GM23338 (cell line): Measurements from ENCODE around the gene CIDEA. TPM values are rescaled to one million over a fixed set of nuclear protein-coding genes. Genes with fewer than 3 reads are reported as not detected.

Experiments used
- ATAC-seq: fragments of 200-7000 bp; cut with Tn5 transposase; 3 replicates; pipeline ENCODE4 v1.9.1; 2020
- DNase-seq: peaks from one replicate; pipeline ENCODE4 v3.0.0-alpha.2; 2015; ENCODE audit warnings: low spot score
- H2AFZ ChIP-seq: fragments of 200-600 bp; sonication (generic); 2 replicates; pipeline ENCODE4 v1.8.0; 2016; ENCODE audit warnings: antibody characterized with exemption, mild to moderate bottlenecking, moderate library complexity
- H3F3A ChIP-seq: fragments of 200-600 bp; sonication (generic); replicated peaks from 2 replicates; pipeline ENCODE4 v1.8.0; 2017; ENCODE audit warnings: antibody characterized with exemption, mixed run types, low read depth
- H3K27ac ChIP-seq: fragments of 200-600 bp; sonication (generic); 2 replicates; pipeline ENCODE4 v1.6.1; 2016; ENCODE audit warnings: low read depth
- H3K27me3 ChIP-seq: fragments of 200-600 bp; sonication (generic); 2 replicates; pipeline ENCODE4 v1.8.0; 2016; ENCODE audit warnings: mild to moderate bottlenecking, mixed run types, moderate library complexity; ENCODE audit not compliant: insufficient read depth
- H3K36me3 ChIP-seq: fragments of 200-600 bp; sonication (generic); 2 replicates; pipeline ENCODE4 v1.8.0; 2016; ENCODE audit warnings: mild to moderate bottlenecking; ENCODE audit not compliant: insufficient read depth
- H3K4me1 ChIP-seq: fragments of 200-600 bp; sonication (generic); 2 replicates; pipeline ENCODE4 v1.8.0; 2016; ENCODE audit warnings: mild to moderate bottlenecking, moderate library complexity; ENCODE audit not compliant: insufficient read depth
- H3K4me2 ChIP-seq: fragments of 200-600 bp; sonication (generic); 2 replicates; pipeline ENCODE4 v1.7.1; 2017; ENCODE audit warnings: mixed run types
- H3K4me3 ChIP-seq: fragments of 200-600 bp; sonication (generic); 2 replicates; pipeline ENCODE4 v1.6.1; 2016; ENCODE audit warnings: mixed run types
- H3K79me2 ChIP-seq: fragments of 200-600 bp; sonication (generic); replicated peaks from 2 replicates; pipeline ENCODE4 v1.8.0; 2017; ENCODE audit warnings: mild to moderate bottlenecking; ENCODE audit not compliant: insufficient read depth
- H3K9me2 ChIP-seq: fragments of 200-600 bp; sonication (generic); 2 replicates; pipeline ENCODE4 v1.8.0; 2017; ENCODE audit not compliant: insufficient read depth
- H4K20me1 ChIP-seq: fragments of 200-600 bp; sonication (generic); replicated peaks from 2 replicates; pipeline ENCODE4 v1.8.0; 2017; ENCODE audit warnings: mild to moderate bottlenecking; ENCODE audit not compliant: insufficient read depth
- H3K27ac Mint-ChIP-seq: 2 replicates; pipeline ENCODE4 v1.8.0; 2020; ENCODE audit warnings: inconsistent platforms, mild to moderate bottlenecking, moderate library complexity, mixed read lengths
- H3K27me3 Mint-ChIP-seq: 3 replicates; pipeline ENCODE4 v1.8.0; 2022; ENCODE audit warnings: low read depth, mild to moderate bottlenecking, moderate library complexity, mixed read lengths, inconsistent platforms; ENCODE audit not compliant: insufficient read depth, poor library complexity
- H3K36me3 Mint-ChIP-seq: 3 replicates; pipeline ENCODE4 v1.8.0; 2021; ENCODE audit warnings: low read depth, mild to moderate bottlenecking, inconsistent platforms, moderate library complexity, mixed read lengths
- H3K4me1 Mint-ChIP-seq: 3 replicates; pipeline ENCODE4 v1.8.0; 2020; ENCODE audit warnings: mild to moderate bottlenecking, inconsistent platforms, mixed read lengths
- H3K4me3 Mint-ChIP-seq: 3 replicates; pipeline ENCODE4 v1.8.0; 2021; ENCODE audit warnings: moderate library complexity, mild to moderate bottlenecking, inconsistent platforms, mixed read lengths
- H3K9me3 Mint-ChIP-seq: 3 replicates; pipeline ENCODE4 v1.8.0; 2020; ENCODE audit warnings: moderate library complexity, mild to moderate bottlenecking, inconsistent platforms, mixed read lengths
- CTCF ChIP-seq, 2 experiments: fragments of 200-600 bp in 1 of 2; sonication (generic) in 1 of 2; conservative IDR thresholded peaks; 2 replicates each; pipeline versions ENCODE4 v1.5.1 to v1.6.1; 2016 to 2017; ENCODE audit warnings: antibody characterized with exemption in 2 of 2, low read depth in 2 of 2, mild to moderate bottlenecking in 2 of 2, moderate library complexity in 1 of 2
- EZH2 ChIP-seq: fragments of 200-600 bp; sonication (generic); IDR thresholded peaks from one replicate; pipeline ENCODE4 v1.8.0; 2017; ENCODE audit warnings: antibody characterized with exemption, mild to moderate bottlenecking, low read depth; ENCODE audit not compliant: unreplicated experiment
- NANOG ChIP-seq: IDR thresholded peaks from 2 replicates; pipeline ENCODE4 v1.6.1; 2016; ENCODE audit warnings: antibody characterized with exemption, borderline replicate concordance
- POLR2AphosphoS5 ChIP-seq: IDR thresholded peaks from 2 replicates; pipeline ENCODE4 v1.6.1; 2016; ENCODE audit warnings: antibody characterized with exemption, low read depth
- REST ChIP-seq: IDR thresholded peaks from one replicate; pipeline ENCODE4 v1.6.1; 2018; ENCODE audit warnings: antibody characterized with exemption; ENCODE audit not compliant: unreplicated experiment
- STAT1 ChIP-seq: IDR thresholded peaks from one replicate; pipeline ENCODE4 v1.6.1; 2016; ENCODE audit warnings: antibody characterized with exemption; ENCODE audit not compliant: unreplicated experiment
- polyA plus RNA-seq: library from polyadenylated mRNA; unstranded; fragments of >200 nt; fragmentation: Nextera tagmentation; extraction: Ambion mirVana; gene quantifications from 2 replicates; pipeline ENCODE4 v1.2.1, GENCODE V29; 2016
- total RNA-seq: library from RNA; depleted of rRNA; stranded (reverse); fragments of >200 nt; shearing (Covaris generic); gene quantifications from 2 replicates; pipeline ENCODE4 v1.2.3, GENCODE V29; 2014

Gene CIDEA
- total and polyA plus RNA-seq, 2 experiments from 2014 or later: 0.45 TPM; not detected in 1

GRCh38 chr18:12253027-12253426 lies 1.1 kb upstream of the CIDEA start (continued):
- TF ChIP-seq REST (no peak), EZH2 (no peak), NANOG (no peak), POLR2AphosphoS5 (no peak), CTCF (conservative IDR thresholded peaks at IDR 0.05; ENCODE audit: low read depth in 2 of 2) (no peak)

- H3K36me3 Mint-ChIP-seq: no peaks in the 10 kb centered on the region
- H3K27ac ChIP-seq: no peak overlapping the region
- H3K27ac Mint-ChIP-seq: no peak overlapping the region
- TF ChIP-seq NANOG: no peak
- peak; percentile 77 for TF ChIP-seq EZH2
- TF ChIP-seq STAT1: no peak
- no peak for TF ChIP-seq REST
- TF ChIP-seq POLR2AphosphoS5: no peak
- peaks cover 65% of the 10 kb centered on the region for H3K27me3 Mint-ChIP-seq
- H3K4me2 ChIP-seq: peak overlapping the region; percentile 98
- H4K20me1 ChIP-seq: no peaks in the 10 kb centered on the region
- H3K79me2 ChIP-seq: no peaks in the 10 kb centered on the region
- H3F3A ChIP-seq: peaks cover 4% of the 10 kb centered on the region; the same call in 1 of the 2 replicates
- H3K36me3 ChIP-seq: no peaks in the 10 kb centered on the region; the same call in 1 of the 2 replicates
- ATAC-seq (peak; percentile 55), DNase-seq (peak; percentile 60)
- peak overlapping the region; percentile 99 for H2AFZ ChIP-seq
- peaks cover 67% of the 10 kb centered on the region for H3K27me3 ChIP-seq
- H3K9me2 ChIP-seq: no peaks in the 10 kb centered on the region
- H3K4me1 ChIP-seq: peaks cover 16% of the 10 kb centered on the region; the same call in 1 of the 2 replicates
- no peaks in the 10 kb centered on the region; the same call in 2 of the 3 replicates for H3K9me3 Mint-ChIP-seq
- H3K4me3 Mint-ChIP-seq: peak overlapping the region; percentile 74
- H3K4me1 Mint-ChIP-seq: peaks cover 20% of the 10 kb centered on the region
- peak overlapping the region; percentile 72 for H3K4me3 ChIP-seq
These were observed 462 bp upstream of the CIDEA start for GRCh38 chr18:12253663-12254135.
